HEK293 (cell line): ENCODE data around the gene TMEM272.

Experiments used
- EGR2 ChIP-seq: fragments of 450-650 bp; formaldehyde crosslinking; IDR thresholded peaks from 2 replicates; pipeline ENCODE4 v1.5.1; 2016; ENCODE audit warnings: low read depth, missing biosample characterization, missing genetic modification characterization
- GLIS1 ChIP-seq: fragments of 450-650 bp; formaldehyde crosslinking; IDR thresholded peaks from 2 replicates; pipeline ENCODE4 v1.5.1; 2016; ENCODE audit warnings: missing biosample characterization, missing genetic modification characterization
- GLIS2 ChIP-seq: fragments of 450-650 bp; formaldehyde crosslinking; IDR thresholded peaks from 2 replicates; pipeline ENCODE4 v1.5.1; 2016; ENCODE audit warnings: missing biosample characterization, missing genetic modification characterization
- HIC1 ChIP-seq: fragments of 450-650 bp; formaldehyde crosslinking; IDR thresholded peaks from 2 replicates; pipeline ENCODE4 v1.5.1; 2016; ENCODE audit warnings: missing biosample characterization, missing genetic modification characterization
- KLF10 ChIP-seq: fragments of 450-650 bp; IDR thresholded peaks from 2 replicates; pipeline ENCODE4 v1.5.1; 2018; ENCODE audit warnings: missing biosample characterization, mild to moderate bottlenecking, missing genetic modification characterization
- KLF8 ChIP-seq: fragments of 450-650 bp; formaldehyde crosslinking; IDR thresholded peaks from 2 replicates; pipeline ENCODE4 v1.5.1; 2016; ENCODE audit warnings: missing biosample characterization, missing genetic modification characterization
- PRDM2 ChIP-seq: fragments of 450-650 bp; formaldehyde crosslinking; IDR thresholded peaks from 2 replicates; pipeline ENCODE4 v1.5.1; 2016; ENCODE audit warnings: missing biosample characterization, missing genetic modification characterization, borderline replicate concordance
- RBAK ChIP-seq: fragments of 450-650 bp; formaldehyde crosslinking; IDR thresholded peaks from 2 replicates; pipeline ENCODE4 v1.5.1; 2016; ENCODE audit warnings: missing biosample characterization, missing genetic modification characterization
- SP7 ChIP-seq: fragments of 450-650 bp; formaldehyde crosslinking; IDR thresholded peaks from 2 replicates; pipeline ENCODE4 v1.5.1; 2016; ENCODE audit warnings: missing biosample characterization, missing genetic modification characterization
- ZBTB20 ChIP-seq: fragments of 450-650 bp; formaldehyde crosslinking; IDR thresholded peaks from 2 replicates; pipeline ENCODE4 v1.5.1; 2016; ENCODE audit warnings: missing biosample characterization, missing genetic modification characterization
- ZBTB21 ChIP-seq: fragments of 450-650 bp; formaldehyde crosslinking; IDR thresholded peaks from 2 replicates; pipeline ENCODE4 v1.5.1; 2017; ENCODE audit warnings: missing biosample characterization, missing genetic modification characterization
- ZBTB26 ChIP-seq: fragments of 450-650 bp; formaldehyde crosslinking; optimal IDR thresholded peaks from 2 replicates; pipeline ENCODE3; 2016; ENCODE audit warnings: missing biosample characterization, mild to moderate bottlenecking, missing genetic modification characterization
- ZBTB8A ChIP-seq: fragments of 450-650 bp; formaldehyde crosslinking; IDR thresholded peaks from 2 replicates; pipeline ENCODE4 v1.5.1; 2016; ENCODE audit warnings: missing biosample characterization, missing genetic modification characterization
- ZFHX2 ChIP-seq: fragments of 450-650 bp; formaldehyde crosslinking; conservative IDR thresholded peaks from 2 replicates; pipeline ENCODE4 v1.5.1; 2016; ENCODE audit warnings: missing biosample characterization, missing genetic modification characterization
- ZNF132 ChIP-seq: fragments of 450-650 bp; formaldehyde crosslinking; IDR thresholded peaks from 2 replicates; pipeline ENCODE4 v1.5.1; 2017; ENCODE audit warnings: missing biosample characterization, missing genetic modification characterization, borderline replicate concordance
- ZNF341 ChIP-seq: fragments of 450-650 bp; formaldehyde crosslinking; IDR thresholded peaks from 2 replicates; pipeline ENCODE4; 2016; ENCODE audit warnings: low read depth, missing biosample characterization, missing genetic modification characterization
- ZNF350 ChIP-seq: fragments of 450-650 bp; formaldehyde crosslinking; IDR thresholded peaks from 2 replicates; pipeline ENCODE4 v1.5.0; 2017; ENCODE audit warnings: missing biosample characterization, mild to moderate bottlenecking, missing genetic modification characterization
- ZNF37A ChIP-seq: fragments of 450-650 bp; IDR thresholded peaks from 2 replicates; pipeline ENCODE4 v1.5.1; 2018; ENCODE audit warnings: missing biosample characterization, missing genetic modification characterization
- ZNF501 ChIP-seq: fragments of 450-650 bp; formaldehyde crosslinking; IDR thresholded peaks from 2 replicates; pipeline ENCODE4 v1.5.1; 2016; ENCODE audit warnings: missing biosample characterization, missing genetic modification characterization
- ZNF544 ChIP-seq: fragments of 450-650 bp; formaldehyde crosslinking; IDR thresholded peaks from 2 replicates; pipeline ENCODE4 v1.5.0; 2017; ENCODE audit warnings: missing biosample characterization, missing genetic modification characterization
- ZNF549 ChIP-seq: fragments of 450-650 bp; IDR thresholded peaks from 2 replicates; pipeline ENCODE4 v1.5.1; 2018; ENCODE audit warnings: missing biosample characterization, missing genetic modification characterization, mild to moderate bottlenecking, inconsistent platforms, moderate library complexity
- ZNF561 ChIP-seq: fragments of 450-650 bp; IDR thresholded peaks from 2 replicates; pipeline ENCODE4 v1.5.1; 2018; ENCODE audit warnings: missing biosample characterization, missing genetic modification characterization, borderline replicate concordance
- ZNF580 ChIP-seq: fragments of 450-650 bp; formaldehyde crosslinking; IDR thresholded peaks from 2 replicates; pipeline ENCODE4 v1.5.1; 2016; ENCODE audit warnings: missing biosample characterization, missing genetic modification characterization
- ZNF596 ChIP-seq: fragments of 450-650 bp; IDR thresholded peaks from 2 replicates; pipeline ENCODE4 v1.5.0; 2018; ENCODE audit warnings: missing biosample characterization, mild to moderate bottlenecking, missing genetic modification characterization, moderate library complexity
- ZNF626 ChIP-seq: fragments of 450-650 bp; sonication (Bioruptor Pico); formaldehyde crosslinking; IDR thresholded peaks from 2 replicates; pipeline ENCODE4 v1.5.1; 2018; ENCODE audit warnings: missing biosample characterization, missing genetic modification characterization, inconsistent platforms
- ZNF660 ChIP-seq: fragments of 450-650 bp; IDR thresholded peaks from 2 replicates; pipeline ENCODE4 v1.5.1; 2018; ENCODE audit warnings: missing biosample characterization, mild to moderate bottlenecking, missing genetic modification characterization
- ZNF692 ChIP-seq: fragments of 450-650 bp; formaldehyde crosslinking; IDR thresholded peaks from 2 replicates; pipeline ENCODE4 v1.5.1; 2016; ENCODE audit warnings: missing biosample characterization, missing genetic modification characterization
- ZSCAN30 ChIP-seq: fragments of 450-650 bp; IDR thresholded peaks from 2 replicates; pipeline ENCODE4 v1.5.1; 2018; ENCODE audit warnings: missing biosample characterization, mild to moderate bottlenecking, missing genetic modification characterization, moderate library complexity
- ZXDB ChIP-seq: fragments of 450-650 bp; formaldehyde crosslinking; IDR thresholded peaks from 2 replicates; pipeline ENCODE4 v1.5.1; 2016; ENCODE audit warnings: missing biosample characterization, missing genetic modification characterization

Gene TMEM272

GRCh38 chr13:51803422-51804294, 41.3 kb downstream of the TMEM272 start, which contains the start of gene DHRS12 (continued):
- TF ChIP-seq PRDM2 (tag by site-specific recombination) (no peak), ZXDB (tag by site-specific recombination) (peak; percentile 41), ZFHX2 (tag by site-specific recombination) (peak; percentile 52), ZNF596 (tag by site-specific recombination) (peak; percentile 59; the same call in 1 of the 2 replicates), GLIS1 (peak; percentile 81), ZBTB21 (tag by site-specific recombination) (peak; percentile 64), ZNF580 (no peak), RBAK (tag by site-specific recombination) (no peak), EGR2 (tag by site-specific recombination) (peak; percentile 35; the same call in 1 of the 2 replicates), ZNF37A (tag by site-specific recombination) (0 out of 2 replicates have a peak, but pooled peaks have one; percentile 19), ZBTB26 (tag by site-specific recombination) (peak; percentile 89), SP7 (tag by site-specific recombination) (peak; percentile 25), KLF10 (tag by site-specific recombination) (peak; percentile 92), ZNF626 (tag by site-specific recombination) (no peak), ZNF549 (tag by site-specific recombination) (no peak), KLF8 (tag by site-specific recombination) (peak; percentile 74), ZNF341 (tag by site-specific recombination) (peak; percentile 70), ZNF501 (tag by site-specific recombination) (peak; percentile 48; the same call in 1 of the 2 replicates), ZNF561 (tag by site-specific recombination) (peak; percentile 96), HIC1 (tag by site-specific recombination) (peak; percentile 97), ZBTB8A (peak; percentile 91), ZNF692 (peak; percentile 17; the same call in 1 of the 2 replicates), ZBTB20 (tag by site-specific recombination) (peak; percentile 50; the same call in 1 of the 2 replicates), ZNF132 (tag by site-specific recombination) (no peak), ZNF544 (no peak), ZNF660 (tag by site-specific recombination) (peak; percentile 64; the same call in 1 of the 2 replicates), ZSCAN30 (tag by site-specific recombination) (peak; percentile 66), GLIS2 (tag by site-specific recombination) (peak; percentile 97), ZNF350 (no peak)
